WTC11 (cell line): ENCODE results near the gene THOP1. TPM values are rescaled to one million over a fixed set of nuclear protein-coding genes. Genes with fewer than 3 reads are reported as not detected.

Experiments used
- ATAC-seq: fragments of 200-7000 bp; cut with Tn5 transposase; 2 replicates; pipeline ENCODE4 v1.10.0; 2021; ENCODE audit warnings: mild to moderate bottlenecking, moderate library complexity
- CTCF ChIA-PET: fragments of 300-600 bp; sonication (Branson Sonifier 250); formaldehyde crosslinking; loops from one replicate; lab custom pipeline; 2021; ENCODE audit warnings: antibody characterized with exemption; lab: Charles Lee
- POLR2A ChIA-PET: fragments of 350-600 bp; sonication (Branson Sonifier 250); formaldehyde crosslinking; loops from one replicate; lab custom pipeline; 2021; ENCODE audit warnings: antibody characterized with exemption; lab: Charles Lee
- DNase-seq: peaks from one replicate; pipeline ENCODE4 v3.0.0; 2021; ENCODE audit warnings: low spot score
- H3K27ac Mint-ChIP-seq: 2 replicates; pipeline ENCODE4 v1.8.0; 2021; ENCODE audit warnings: mixed read lengths
- H3K27me3 Mint-ChIP-seq: 2 replicates; pipeline ENCODE4 v1.8.0; 2021; ENCODE audit warnings: low read depth, mild to moderate bottlenecking, moderate library complexity, mixed read lengths
- H3K36me3 Mint-ChIP-seq: 2 replicates; pipeline ENCODE4 v1.8.0; 2021; ENCODE audit warnings: mixed read lengths
- H3K4me1 Mint-ChIP-seq: 2 replicates; pipeline ENCODE4 v1.8.0; 2022; ENCODE audit warnings: mixed read lengths
- H3K4me3 Mint-ChIP-seq: 2 replicates; pipeline ENCODE4 v1.8.0; 2021; ENCODE audit warnings: mild to moderate bottlenecking, moderate library complexity, mixed read lengths
- H3K9me3 Mint-ChIP-seq: 2 replicates; pipeline ENCODE4 v1.8.0; 2021; ENCODE audit warnings: mixed read lengths
- CREB1 ChIP-seq: sonication (generic); formaldehyde crosslinking; IDR thresholded peaks from 2 replicates; pipeline ENCODE4 v1.8.0; 2023; ENCODE audit warnings: mild to moderate bottlenecking, missing genetic modification reagents
- FOXJ3 ChIP-seq: sonication (generic); formaldehyde crosslinking; IDR thresholded peaks from 2 replicates; pipeline ENCODE4 v1.9.0; 2021; ENCODE audit warnings: missing genetic modification reagents, mild to moderate bottlenecking, borderline replicate concordance
- IRF2 ChIP-seq: sonication (generic); formaldehyde crosslinking; IDR thresholded peaks from 2 replicates; pipeline ENCODE4 v1.8.0; 2022; ENCODE audit warnings: low read depth, missing genetic modification reagents, borderline replicate concordance
- ZNF281 ChIP-seq: sonication (generic); formaldehyde crosslinking; IDR thresholded peaks from 2 replicates; pipeline ENCODE4 v1.8.0; 2023; ENCODE audit warnings: mild to moderate bottlenecking, missing genetic modification reagents
- ZNF532 ChIP-seq: fragments of 250-450 bp; sonication (Bioruptor Pico); IDR thresholded peaks from 2 replicates; pipeline ENCODE4 v1.9.0; 2021; ENCODE audit warnings: mild to moderate bottlenecking, borderline replicate concordance
- total RNA-seq: library from RNA; stranded (reverse); gene quantifications from 3 replicates; pipeline ENCODE4 v1.2.3, GENCODE V29; 2021
- TF ChIP-seq, protein P1 (sequence below): sonication (generic); formaldehyde crosslinking; conservative IDR thresholded peaks from 2 replicates; pipeline ENCODE4 v1.8.1; 2023; ENCODE audit warnings: mild to moderate bottlenecking, low read depth, missing genetic modification reagents, moderate library complexity

Gene THOP1
- total RNA-seq, 1 experiment from 2014 or later: 181 TPM

DNA sequence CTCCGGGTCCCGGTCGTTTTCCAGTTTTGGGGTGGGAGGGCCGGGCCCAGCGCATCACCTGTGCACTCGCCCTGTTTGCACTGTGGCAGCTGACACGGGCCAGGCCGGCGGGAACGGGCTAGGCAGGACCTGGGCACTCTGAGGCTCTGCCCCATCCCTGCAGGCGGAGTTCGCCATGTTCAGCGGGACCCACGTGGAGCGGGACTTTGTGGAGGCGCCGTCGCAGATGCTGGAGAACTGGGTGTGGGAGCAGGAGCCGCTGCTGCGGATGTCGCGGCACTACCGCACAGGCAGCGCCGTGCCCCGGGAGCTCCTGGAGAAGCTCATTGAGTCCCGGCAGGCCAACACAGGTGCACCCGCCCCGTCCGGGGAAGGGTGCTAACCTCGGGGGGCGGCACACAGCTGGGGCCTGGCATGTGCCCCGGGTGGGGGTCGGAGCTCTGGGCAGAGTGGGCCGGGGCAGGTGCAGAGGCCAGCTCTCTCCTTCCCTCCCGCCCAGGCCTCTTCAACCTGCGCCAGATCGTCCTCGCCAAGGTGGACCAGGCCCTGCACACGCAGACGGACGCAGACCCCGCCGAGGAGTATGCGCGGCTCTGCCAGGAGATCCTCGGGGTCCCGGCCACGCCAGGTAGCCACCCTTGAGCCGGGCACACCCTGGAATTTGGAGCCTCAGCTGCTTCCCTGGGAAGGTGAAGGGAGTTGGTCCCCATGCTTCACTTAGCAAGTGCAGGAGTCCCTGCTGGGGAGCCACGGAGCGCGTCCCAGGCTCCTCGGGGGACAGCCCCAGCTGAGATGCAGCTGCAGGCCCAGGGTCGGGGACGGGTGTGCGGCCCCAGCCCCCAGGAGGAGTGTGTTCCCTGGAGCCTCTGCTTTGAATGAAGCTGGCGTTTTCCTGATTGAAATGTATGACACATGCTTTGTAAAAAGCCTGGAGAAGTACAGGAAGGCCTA, 25.1 kb downstream of the THOP1 start:
- POLR2A ChIA-PET: no interaction called here
- no peak for DNase-seq
- no peak for ATAC-seq

More for the DNA sequence above, 25.1 kb downstream of the THOP1 start:
- TF ChIP-seq FOXJ3 (CRISPR knock-in tag): no peak
- no peak for TF ChIP-seq ZNF532 (CRISPR knock-in tag)
- no peak for TF ChIP-seq CREB1
- no peak for TF ChIP-seq ZNF281 (CRISPR knock-in tag)
- TF ChIP-seq, protein P1, sequence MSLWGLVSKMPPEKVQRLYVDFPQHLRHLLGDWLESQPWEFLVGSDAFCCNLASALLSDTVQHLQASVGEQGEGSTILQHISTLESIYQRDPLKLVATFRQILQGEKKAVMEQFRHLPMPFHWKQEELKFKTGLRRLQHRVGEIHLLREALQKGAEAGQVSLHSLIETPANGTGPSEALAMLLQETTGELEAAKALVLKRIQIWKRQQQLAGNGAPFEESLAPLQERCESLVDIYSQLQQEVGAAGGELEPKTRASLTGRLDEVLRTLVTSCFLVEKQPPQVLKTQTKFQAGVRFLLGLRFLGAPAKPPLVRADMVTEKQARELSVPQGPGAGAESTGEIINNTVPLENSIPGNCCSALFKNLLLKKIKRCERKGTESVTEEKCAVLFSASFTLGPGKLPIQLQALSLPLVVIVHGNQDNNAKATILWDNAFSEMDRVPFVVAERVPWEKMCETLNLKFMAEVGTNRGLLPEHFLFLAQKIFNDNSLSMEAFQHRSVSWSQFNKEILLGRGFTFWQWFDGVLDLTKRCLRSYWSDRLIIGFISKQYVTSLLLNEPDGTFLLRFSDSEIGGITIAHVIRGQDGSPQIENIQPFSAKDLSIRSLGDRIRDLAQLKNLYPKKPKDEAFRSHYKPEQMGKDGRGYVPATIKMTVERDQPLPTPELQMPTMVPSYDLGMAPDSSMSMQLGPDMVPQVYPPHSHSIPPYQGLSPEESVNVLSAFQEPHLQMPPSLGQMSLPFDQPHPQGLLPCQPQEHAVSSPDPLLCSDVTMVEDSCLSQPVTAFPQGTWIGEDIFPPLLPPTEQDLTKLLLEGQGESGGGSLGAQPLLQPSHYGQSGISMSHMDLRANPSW (CRISPR knock-in tag): no peak
- TF ChIP-seq IRF2: no peak
- TF ChIP-seq, all 79 proteins: peak for 0
- Mint-ChIP-seq H3K4me1 (no peaks in the 10 kb centered on the region), H3K36me3 (peaks cover 17% of the 10 kb centered on the region), H3K9me3 (no peaks in the 10 kb centered on the region), H3K4me3 (no peak overlapping the region), H3K27me3 (no peaks in the 10 kb centered on the region), H3K27ac (no peak overlapping the region)
- CTCF ChIA-PET: no interaction called here
